Measurements from ENCODE around the gene NR2C2AP.
"Not testable (repeated sequence)": the region's sequence is repeated elsewhere in the genome, so short reads cannot be mapped to it uniquely, and the experiment has no call there.

The NR2C2AP gene

GRCh38 chr19:19179548-19180441 is 23.4 kb downstream of the NR2C2AP start:
- DNase-seq = no peak

- no peak for DNase-seq
These were observed 26.3 kb downstream of the NR2C2AP start for GRCh38 chr19:19176950-19177349.

GRCh38 chr19:19173243-19173642 is 30.0 kb downstream of the NR2C2AP start:
- not testable (repeated sequence) for DNase-seq

- no peak for DNase-seq
These were observed 31.2 kb downstream of the NR2C2AP start for GRCh38 chr19:19171821-19172532.

GRCh38 chr19:19170873-19171672 is 32.1 kb downstream of the NR2C2AP start:
- DNase-seq = no peak

GRCh38 chr19:19170053-19170872 is 33.0 kb downstream of the NR2C2AP start, which contains the start of gene MEF2B:
MEF2B (minus strand) TSS chr19:19170263; CDS start chr19:19150735, 19,528 bp downstream.
- DNase-seq = no peak

GRCh38 chr19:19169236-19170052 is 33.8 kb downstream of the NR2C2AP start:
- DNase-seq = no peak

GRCh38 chr19:19167612-19168011 is 35.6 kb downstream of the NR2C2AP start:
- no peak for DNase-seq

GRCh38 chr19:19165396-19165795 is 37.8 kb downstream of the NR2C2AP start:
- no peak for DNase-seq

- DNase-seq = no peak
These were observed 40.7 kb downstream of the NR2C2AP start for GRCh38 chr19:19162495-19162894.

GRCh38 chr19:19160461-19161035 is 42.7 kb downstream of the NR2C2AP start:
- no peak for DNase-seq

- no peak for DNase-seq
These were observed 43.7 kb downstream of the NR2C2AP start for GRCh38 chr19:19159534-19159933.

- no peak for DNase-seq
These were observed 45.4 kb downstream of the NR2C2AP start for GRCh38 chr19:19157808-19158207.

- DNase-seq = no peak
These were observed 47.6 kb downstream of the NR2C2AP start for GRCh38 chr19:19155495-19156219.

GRCh38 chr19:19154768-19155494 is 48.3 kb downstream of the NR2C2AP start:
- no peak for DNase-seq

GRCh38 chr19:19152668-19153384 is 50.4 kb downstream of the NR2C2AP start:
- no peak for DNase-seq

GRCh38 chr19:19151418-19151817 is 51.8 kb downstream of the NR2C2AP start:
- no peak for DNase-seq

All from NCI-H1436 treated with DMSO at 0.1 percent for 48 hours (cell line).